ENCODE results near the gene TRIP13.
"Not testable (repeated sequence)": the region's sequence is repeated elsewhere in the genome, so short reads cannot be mapped to it uniquely, and the experiment has no call there.

Gene TRIP13

DNA sequence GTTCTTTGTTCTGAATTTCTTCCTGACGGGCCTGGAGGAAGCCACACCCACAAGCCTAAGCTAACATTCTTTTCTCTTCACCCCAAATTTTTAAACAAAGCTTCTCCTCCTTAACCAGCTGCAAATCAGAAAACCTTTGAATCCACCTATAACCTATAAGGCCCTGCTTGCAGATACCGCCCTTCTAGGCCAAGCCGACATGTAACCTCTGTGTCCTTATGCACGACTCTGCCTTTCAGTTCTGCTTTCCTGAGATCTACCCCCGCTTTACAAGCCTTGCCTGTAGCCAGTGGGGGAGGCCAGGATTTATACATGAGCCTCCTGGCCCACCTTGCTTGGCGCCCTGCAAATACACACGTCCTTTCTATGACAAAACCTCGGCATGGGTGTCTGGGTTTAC lies 19.4 kb upstream of the TRIP13 start:
- no peak for DNase-seq

DNA sequence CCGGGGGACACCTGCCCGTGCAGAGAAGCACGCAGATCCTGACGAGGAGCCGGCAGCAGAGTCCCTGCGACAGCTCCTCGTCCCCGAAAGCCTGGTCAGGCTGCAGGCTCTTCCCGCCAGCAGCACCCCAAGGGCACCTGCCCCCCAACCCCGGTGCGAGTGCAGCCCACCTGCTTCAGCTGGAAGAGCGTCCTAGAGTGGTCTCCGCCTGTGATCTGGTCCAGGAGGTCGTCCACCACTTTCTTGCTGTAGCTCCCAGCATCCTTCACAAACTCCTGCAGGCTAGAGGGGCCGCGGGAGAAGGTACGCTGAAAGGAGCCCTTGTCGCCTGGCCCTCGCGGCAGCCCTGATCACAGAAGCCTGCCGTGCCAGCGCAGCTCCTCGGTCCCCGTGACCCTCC lies 16.8 kb upstream of the TRIP13 start:
- no peak for DNase-seq

DNA sequence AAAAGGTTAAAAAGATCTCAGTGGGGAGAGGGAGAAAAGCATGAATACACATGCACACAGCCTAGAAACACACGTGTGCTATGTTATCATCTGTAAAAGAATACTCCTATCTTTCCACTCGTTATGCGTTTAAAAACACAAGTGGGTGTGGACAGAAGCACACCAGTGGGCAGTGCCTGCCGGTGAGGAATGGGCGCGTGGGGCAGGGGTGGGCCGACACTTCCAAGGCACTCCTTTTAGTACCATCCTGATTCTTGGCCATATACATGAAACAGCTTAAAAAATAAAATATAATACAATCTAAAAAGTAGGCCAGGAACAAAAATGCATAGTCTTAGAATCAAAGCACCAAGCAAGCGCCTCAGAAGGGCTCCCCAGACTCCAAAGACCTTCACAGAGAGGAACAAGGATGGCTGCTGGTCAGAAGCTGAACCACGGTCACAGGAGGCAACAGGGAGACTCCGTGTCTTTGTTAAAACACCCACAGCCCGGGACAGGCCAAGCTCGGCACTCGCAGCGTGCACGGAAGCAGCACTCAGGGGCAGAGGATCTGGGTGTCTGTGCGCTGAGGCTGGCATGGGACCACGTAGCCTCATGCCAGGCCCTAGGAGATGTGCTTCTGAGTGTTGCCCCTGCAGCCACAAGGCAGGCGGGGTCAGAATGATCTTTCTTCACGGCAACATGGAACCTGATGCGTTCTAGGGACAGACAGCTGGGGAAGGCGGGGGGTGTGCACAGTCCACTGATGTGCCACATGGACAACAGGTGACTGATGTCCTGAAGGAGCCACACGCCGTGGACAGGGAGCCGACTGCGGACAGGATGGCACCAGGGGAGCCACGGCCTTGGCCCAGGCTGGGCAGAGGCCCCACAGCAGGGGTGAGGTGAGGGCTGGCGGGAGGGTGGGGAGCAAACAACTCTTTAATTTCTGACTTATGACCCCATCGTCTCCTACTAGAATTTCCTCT lies 16.0 kb upstream of the TRIP13 start:
- no peak for DNase-seq

DNA sequence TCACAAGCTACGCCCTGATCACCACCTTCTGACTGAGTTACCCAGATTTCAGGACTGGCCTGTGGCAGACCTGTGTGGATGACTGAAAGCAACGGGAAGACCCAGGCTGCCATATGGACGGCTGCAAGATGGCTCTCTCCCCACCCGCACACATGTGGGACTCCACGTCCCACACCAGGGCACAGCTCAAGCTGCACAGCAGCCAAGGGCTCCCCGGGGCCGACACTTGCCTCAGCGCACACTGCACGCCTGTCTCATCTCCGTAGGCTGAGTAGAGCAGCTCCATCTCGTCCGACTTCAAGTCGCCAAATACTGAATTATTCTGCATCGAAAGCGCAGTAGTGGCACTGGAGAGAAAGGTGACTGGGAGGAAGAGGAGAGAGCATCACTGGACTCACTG lies 14.6 kb upstream of the TRIP13 start:
- no peak for DNase-seq

DNA sequence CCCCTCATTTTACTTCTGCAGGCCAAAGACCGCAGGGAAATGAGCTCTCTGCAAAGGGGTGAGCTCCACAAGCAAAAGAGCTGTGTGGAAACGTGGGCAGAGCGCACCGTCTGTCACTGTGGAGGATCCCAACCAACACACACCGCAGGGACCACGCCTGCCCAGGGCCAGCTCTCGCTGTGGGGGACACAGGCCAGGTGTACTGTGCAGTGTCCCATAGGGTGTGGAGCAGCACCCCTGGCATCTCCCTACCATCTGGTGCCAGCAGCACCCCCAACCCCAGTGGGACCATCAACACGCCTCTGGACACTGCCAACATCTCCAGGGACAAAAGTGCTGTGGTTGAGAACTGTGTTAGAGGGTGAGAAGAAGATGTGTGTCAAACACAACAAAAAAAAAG lies 14.0 kb upstream of the TRIP13 start:
- DNase-seq: not testable (repeated sequence)

DNA sequence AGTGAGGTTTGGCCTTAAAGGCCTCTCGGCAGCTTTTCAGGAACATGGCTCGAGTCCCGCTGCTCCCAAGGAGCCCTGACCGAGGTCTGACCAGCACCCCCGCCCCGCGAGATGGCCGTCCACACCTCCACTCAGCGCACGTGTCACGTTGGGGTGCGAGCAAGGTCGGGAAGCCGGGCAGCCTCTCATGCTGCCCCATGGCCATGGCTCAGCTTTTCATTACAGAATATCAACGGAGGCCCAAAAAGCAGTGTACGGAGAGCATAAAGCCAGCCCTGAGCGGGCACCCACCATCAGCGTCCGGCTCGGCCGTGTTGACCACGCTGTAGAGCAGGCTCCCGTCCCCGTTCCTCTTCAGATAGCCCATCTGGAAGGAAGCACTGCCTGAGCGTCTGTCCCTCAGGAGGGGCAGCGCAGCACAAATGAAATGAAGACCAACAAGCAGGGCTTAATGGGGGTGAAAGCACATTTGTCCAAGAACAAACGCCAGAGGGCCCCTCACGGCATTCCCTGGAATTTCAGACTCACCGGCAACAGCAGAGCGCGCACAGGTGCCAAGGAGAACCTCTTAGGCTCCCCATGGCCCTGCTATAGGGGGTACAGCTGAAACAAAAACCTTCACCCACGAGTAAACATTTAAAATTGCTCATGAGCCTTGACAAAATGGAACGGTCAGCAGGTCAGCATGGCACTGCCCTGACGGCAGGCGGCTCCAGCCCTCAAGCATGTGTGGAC lies 11.7 kb upstream of the TRIP13 start:
- DNase-seq: no peak

DNA sequence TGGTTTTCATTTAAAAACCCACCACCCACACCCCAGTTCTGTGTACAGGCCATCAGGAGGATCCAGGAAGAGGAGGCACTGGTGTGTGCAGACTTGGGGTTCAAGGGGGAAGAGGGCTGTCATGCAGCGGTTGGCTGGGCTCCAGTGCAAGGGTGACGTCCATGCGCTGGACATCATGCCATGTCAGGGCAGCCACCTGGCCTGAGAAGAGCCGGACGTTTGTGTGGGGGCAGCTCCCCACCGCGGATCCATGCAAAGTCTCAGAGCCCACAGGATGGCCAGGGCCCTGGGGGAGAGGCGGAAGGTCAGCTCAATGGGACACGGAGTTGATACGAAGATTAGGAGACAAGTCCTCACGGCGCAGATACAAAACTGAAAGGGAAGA lies 11.1 kb upstream of the TRIP13 start:
- no peak for DNase-seq

DNA sequence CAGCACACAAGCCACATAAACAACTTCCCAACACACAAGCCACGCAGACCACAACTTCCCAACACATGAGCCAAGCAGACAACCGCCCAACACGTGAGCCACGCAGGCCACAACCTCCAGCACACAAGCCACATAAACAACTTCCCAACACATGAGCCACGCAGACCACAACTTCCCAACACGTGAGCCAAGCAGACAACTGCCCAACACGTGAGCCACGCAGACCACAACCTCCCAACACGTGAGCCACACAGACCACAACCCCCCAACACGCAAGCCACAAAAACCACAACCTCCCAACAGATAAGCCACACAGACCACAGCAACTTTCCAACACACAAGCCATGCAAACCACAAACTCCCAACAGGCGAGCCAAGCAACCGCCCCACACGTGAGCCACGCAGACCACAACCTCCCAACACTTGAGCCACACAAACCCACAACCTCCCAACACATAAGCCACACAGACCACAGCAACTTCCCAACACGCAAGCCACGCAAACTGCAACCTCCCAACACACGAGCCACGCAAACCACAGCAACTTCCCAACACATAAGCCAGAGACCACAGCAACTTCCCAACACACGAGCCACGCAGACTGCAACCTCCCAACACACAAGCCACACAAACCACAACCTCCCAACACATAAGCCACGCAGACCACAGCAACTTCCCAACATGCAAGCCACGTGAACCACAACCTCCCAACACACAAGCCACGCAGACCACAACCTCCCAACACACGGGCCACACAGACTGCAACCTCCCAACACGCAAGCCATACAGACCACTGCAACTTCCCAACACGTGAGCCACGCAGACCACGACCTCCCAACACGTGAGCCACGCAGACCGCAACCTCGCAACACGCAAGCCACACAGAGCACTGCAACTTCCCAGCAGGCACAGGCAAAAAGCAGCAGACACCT lies 10.2 kb upstream of the TRIP13 start:
- no peak for DNase-seq

DNA sequence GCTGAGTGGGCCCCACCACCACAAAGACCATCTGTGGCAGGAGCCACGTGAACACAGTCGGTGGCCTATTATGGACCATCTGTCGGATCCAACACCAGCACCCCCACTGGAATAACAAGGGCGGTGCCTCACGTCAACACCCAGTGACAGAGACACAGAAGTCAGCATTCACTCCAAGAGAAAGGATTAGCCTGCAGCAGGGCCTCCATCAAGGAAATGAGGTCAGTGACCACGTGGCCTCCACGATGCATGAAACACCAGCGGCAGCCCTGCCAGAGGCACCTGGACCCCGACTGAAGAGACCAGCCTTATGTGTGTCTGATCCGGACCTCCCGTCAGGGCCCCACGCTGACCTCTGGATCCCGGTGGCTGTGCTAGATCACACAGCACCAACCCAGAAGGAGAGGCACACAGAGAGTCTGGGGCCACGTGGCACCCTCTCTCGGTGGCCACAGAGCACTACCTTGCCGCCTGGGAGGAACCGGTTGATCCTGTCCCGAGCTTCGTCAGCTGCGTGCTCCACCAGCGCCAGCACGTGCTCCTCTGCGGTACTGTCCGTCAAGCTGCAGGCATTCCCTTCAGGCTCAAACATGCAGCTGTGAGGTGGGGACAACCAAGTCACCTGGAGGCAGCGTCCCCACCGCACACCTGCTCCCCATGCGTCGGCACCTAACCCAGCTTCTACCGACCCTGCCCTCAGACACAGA lies 9.1 kb upstream of the TRIP13 start:
- no peak for DNase-seq

DNA sequence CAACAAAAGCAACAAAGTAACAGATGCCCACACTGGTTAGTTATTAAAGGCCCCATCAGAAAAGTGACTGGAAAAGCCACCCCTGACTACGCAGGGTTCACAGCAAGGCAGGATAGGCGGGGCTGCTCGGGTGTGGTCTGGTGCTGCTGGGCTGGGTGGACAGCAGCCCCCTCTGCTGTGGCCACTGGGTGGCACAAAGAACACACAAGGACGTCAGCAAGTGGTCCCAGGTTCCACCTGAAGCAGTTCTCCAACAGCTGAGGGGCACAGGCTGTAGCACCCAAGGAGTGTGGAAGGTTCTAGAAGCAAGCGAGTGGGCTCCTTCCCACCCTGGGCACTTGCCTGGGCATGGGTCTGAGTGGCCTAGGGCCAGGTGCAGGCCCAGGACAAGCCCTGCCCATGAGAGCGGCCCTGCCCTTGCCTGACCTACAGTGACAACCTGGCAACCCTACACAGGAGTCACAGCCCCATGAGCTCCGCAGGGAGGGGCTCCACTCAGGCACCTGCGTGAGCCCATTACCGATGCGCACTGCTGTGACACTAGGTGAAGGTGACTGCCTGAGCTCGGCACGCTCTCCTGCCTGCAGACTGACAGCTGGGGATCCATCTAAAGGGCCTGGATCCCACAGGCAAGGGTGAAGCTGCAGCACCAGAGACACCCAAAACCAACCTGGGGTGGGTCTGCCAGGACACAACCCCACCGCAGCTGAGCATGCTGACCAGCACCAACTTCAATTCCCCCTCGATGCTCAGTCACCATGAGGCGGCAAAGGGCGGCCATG lies 8.1 kb upstream of the TRIP13 start:
- no peak for DNase-seq

DNA sequence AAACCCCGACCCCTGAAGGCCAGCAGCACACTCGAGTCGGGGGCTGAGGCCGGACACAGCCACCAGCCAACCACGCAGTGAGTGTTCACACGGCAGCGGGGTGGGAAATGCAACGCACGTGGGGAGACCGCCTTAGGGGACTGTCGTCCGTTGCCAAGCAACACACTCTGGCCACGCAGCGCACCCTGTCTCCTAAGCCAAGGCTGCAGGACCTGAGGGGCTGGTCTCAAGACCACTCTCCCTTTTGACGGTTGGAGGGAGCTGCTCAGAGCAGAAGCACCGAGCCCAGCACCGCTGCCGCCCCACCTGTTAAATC lies 7.6 kb upstream of the TRIP13 start:
- no peak for DNase-seq

DNA sequence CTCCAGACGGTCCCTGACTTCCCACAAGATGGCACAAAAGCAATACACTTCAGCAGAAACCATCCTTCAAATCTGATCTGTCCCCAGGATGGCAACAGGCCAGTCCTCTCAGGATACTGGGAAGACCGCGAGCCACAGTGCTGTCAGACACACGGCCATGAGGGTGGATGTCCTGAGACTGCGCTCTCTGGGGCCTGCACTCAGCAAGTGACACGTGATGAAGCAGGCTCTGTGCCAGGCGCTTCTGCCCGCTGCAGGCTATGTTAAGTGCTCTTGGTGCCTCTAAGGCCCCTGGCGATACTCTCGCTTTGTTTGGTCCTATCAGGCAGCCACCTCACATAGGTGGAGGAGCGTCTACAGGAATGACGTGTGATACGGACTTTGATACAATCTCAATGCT lies 7.2 kb upstream of the TRIP13 start:
- DNase-seq: no peak

DNA sequence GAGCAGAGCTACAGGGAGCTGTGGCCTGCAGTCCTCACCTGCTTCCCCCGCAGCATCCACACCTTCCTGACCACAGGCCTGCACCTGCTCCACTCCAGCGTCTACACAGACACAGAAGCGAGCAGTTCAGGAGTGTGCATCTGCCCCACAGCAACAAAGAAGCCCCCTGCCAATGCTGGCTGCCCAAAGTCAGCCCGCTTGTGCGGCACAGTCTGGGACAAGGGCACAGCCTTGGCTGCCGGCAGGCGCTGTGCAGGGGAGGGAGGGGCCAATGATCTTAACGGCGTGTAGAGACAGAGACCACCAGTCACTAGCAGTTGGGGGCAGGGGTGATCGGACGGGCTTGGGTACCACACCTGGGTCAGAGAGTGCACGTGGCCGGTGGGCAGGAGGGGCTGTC lies 6.6 kb upstream of the TRIP13 start:
- no peak for DNase-seq

DNA sequence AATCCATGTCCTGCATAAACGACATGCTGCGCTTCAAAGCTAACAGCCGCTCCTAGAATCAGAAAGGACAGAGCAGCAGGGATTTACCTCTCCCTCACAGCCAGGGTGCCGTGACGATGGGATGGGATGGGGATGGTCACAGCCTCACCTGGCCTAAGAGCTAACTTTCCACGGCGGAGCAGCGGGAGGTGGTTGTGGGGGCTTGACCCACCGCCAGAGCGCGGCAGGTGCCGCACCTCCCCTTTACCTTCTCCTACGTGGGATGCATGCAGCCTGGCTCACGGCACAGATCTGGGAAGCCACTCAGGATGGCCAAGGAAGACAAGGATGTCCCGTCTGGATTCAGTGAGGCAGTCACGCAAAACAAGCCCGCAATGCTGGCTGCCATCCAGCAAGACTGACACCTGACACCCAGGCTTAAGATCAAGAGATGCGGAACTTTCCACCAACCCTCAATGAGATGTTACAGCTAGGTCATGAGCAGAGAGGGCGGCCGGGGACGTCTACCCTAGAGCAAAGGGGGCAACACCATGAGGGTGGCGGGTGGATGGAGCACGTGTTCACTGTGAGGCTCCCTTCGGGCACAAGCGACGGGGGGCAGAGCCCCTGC lies 5.9 kb upstream of the TRIP13 start:
- no peak for DNase-seq

DNA sequence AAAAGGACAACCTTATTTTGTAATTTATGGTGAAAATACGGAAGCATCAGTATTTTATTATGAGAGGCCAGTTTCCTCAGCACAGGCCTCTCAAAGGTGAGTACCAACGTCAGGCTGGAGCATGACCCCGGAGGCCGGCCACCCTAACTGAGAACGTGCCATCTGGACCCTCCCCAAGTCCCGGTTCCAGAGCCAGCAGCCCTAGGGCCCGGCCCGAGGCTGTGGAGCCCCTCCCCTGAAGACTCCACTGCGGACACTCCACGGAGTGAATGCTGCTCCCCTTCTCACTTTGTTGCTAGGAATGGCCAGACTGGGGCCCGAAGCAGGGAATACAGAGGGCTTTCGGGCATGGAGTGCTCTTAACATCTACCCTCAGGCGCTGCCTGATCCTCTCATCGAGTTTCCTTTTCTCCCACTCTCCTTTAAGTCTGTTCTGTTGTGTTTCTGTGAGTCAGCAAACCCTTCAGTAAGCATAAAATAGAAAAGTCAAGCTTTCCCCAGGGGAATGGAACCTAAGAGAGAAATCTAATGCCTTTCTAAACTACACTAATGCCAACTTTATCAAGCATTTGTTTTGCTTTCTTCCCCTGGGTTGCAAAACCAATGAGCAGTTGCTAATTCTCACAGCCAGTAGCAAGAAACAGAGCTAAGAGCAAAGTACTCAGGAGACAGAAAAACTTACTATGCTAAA lies 4.6 kb upstream of the TRIP13 start:
- no peak for DNase-seq

DNA sequence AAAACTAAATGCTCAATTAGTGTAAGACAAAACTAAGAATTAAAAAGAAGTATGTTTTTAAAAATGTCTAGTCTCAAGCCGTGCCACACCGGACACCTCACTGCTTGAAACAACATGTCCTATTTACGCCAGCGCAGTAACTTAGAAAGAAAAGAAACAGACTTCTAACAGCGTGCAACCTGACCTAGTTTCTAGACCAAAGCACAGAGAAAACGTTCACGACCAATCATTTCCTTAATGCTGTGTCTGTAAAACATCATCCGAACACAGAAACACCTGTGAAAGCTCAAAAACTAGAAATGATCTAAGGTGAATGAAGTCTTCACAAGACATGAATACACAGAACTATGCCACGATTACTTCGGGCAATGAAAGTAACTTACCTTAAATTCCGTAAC lies 4.0 kb upstream of the TRIP13 start:
- DNase-seq: no peak

DNA sequence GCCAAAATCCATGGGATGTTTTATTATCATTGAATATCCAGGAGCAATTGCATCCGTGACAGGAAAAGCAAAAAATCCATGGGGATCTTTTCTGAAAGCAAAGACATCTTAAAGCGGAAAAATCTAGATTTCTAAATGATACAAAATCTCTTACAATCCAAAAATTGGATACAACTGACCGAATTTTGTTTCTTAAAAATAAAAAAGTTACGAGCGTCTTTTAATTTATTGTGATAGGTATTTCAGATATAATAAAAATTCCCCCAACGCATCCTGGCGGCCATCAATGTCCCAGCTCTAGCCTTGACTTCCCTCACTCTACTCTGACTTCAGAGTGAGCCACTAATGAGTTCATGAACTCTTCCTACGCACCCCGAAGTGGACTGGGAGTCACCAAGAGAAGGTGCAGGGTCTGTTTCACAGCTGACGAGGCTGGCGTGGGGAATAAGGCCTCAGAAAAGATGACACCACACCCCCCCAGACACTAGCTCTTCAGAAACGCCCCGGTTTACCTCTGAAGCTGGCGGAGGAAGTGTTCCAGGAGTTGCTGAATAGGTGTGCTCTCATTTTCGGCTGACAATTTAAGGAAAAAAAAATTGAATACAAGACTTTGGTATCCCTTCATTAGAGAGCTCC lies 3.5 kb upstream of the TRIP13 start:
- no peak for DNase-seq

DNA sequence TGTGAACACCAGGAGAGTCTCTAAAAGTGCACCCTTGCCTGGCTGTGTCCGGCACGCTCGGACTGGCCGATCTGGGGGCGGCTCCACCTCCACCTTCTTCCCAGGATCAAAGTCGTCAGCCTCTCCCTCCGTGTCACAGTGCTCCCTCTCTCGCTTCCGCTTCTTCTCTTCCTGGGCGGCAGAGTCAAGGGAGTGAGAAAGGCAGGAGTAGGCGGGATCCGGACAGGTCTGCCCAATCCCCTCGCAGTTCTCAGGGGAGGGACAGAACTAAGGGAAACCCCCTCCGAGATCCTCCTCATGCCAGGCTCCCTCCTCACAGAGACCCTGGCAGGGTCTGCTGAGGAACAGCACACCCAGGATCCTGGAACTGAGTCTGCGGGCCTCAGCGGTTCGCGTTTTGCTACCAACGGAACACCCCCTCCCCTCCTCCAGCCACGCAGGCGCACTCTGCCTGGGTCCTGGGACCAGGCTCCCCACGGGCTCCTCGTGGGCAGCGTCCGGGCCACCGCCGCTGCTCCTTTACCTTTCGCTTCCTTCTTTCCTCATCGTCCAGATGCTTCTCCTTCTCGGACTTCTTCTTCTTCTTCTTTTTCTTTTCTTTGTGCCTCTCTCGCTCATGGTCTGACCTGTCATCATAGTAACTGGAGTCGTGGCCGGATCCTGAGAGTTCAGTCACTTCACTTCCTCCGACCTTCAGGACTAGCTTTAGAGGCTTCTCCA lies 1.4 kb upstream of the TRIP13 start:
- no peak for DNase-seq

DNA sequence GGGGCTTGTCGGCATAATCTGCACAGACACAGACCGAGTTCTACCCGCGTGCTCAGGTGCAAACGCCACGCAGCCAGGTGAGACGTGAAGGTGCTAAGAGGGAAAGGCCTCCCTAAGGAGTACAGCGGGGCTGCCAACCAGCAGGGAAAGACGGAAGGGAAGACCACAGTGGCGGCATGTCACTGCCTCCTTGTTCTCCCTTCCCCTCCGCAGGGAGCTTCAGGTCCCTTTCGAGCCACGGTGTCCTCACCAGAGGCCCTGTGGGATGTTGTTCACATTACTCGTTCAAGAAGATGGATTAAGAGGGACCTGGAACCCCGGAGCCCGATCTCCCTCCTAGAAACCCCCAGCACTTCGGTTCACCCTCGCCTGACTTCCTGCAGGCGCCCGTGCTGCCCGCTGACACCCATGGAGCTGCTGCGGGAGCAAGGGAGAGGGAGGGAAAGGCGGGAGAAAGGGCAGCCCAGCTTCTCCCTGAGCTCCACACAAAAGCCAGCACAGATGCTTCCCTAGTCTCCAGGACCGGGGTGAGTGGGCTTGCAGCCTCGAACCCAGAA lies 769 bp upstream of the TRIP13 start:
- DNase-seq: no peak
